ENCODE results near the gene TERB2.
A peak's percentile ranks its signal among the peaks of the same experiment; 100 is the strongest.
"Not testable (repeated sequence)": the region's sequence is repeated elsewhere in the genome, so short reads cannot be mapped to it uniquely, and the experiment has no call there.

The TERB2 gene

DNA sequence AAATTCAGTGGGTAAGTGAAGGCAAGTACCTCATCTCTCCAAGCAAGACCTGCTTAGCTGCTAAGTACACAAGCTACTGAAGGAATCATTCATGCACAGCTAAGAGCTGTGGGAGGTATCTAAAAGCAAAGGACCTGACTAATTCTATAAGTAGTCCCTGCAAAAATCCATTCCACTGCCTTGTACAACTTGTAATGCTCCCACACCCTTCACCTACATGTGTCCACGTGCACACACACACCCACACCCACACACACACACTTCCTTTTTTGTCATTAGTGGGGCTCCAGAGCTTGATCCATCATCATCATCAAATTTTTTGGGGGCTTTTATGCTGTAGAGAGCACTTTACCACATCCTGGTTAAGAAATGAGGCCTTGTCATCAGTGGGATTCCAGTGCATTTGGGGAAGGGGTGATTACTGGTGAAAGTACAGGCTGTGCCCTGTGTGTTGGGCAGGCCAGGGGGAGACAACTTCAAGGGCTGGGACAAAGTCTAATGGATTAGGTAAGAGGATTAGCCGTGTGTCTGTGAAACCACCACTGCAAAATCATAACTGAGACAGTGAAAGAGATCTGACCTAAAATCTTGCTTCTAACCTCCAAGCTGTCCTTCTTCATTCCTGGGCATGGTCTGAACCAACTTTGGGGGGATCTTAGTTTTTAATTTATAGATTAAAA lies 47.4 kb downstream of the TERB2 start:
- DNase-seq = not testable (repeated sequence)

- not testable (repeated sequence) for DNase-seq
Observed at GRCh38 chr15:45004590-45005175, 48.2 kb downstream of the TERB2 start.

DNA sequence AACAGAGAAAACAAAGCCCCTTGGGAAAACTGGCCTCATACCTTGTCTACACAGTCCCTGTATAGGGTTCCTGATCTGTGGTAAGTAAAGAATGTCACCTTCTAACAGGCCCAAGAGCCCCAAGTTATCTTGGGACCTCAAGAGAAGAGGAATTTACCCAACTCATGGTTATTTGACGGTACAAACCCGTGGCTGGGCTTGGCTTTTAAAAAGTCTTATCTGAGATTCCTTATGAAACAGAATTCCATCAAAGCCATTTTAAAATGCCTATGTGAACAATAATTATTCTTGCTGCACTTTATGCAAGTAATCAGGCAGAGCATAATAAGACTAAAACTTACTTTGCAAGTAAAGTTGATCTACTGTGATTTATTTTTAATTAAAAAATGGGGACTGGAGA lies 52.6 kb downstream of the TERB2 start:
- DNase-seq = no peak

DNA sequence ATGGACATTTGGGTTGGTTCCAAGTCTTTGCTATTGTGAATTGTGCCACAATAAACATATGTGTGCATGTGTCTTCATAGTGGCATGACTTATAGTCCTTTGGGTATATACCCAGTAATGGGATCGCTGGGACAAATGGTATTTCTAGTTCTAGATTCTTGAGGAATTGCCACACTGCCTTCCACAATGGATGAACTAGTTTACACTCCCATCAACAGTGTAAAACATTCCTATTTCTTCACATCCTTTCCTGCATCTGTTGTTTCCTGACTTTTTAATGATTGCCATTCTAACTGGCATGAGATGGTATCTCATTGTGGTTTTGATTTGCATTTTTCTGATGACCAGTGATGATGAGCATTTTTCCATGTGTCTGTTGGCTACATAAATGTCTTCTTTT lies 58.6 kb downstream of the TERB2 start:
- DNase-seq = not testable (repeated sequence)

DNA sequence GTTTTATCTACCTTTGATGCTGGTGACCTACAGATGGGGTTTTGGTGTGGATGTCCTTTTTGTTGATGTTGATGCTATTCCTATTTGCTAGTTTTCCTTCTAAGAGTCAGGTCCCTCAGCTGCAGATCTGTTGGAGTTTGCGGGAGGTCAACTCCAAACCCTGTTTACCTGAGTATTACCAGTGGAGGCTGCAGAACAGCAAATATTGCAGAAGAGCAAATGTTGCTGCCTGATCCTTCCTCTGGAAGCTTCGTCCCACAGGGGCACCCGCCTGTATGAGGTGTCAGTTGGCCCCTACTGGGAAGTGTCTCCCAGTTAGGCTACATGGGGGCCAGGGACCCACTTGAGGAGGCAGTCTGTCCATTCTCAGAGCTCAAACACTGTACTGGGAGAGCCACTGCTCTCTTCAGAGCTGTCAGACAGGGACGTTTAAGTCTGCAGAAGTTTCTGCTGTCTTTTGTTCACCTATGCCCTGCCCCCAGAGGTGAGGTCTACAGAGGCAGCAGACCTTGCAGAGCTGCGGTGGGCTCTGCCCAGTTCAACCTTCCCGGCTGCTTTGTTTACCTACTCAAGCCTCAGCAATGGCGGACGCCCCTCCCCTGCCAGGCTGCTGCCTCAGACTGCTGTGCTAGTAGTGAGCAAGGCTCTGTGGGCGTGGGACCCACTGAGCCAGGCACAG lies 63.9 kb downstream of the TERB2 start:
- not testable (repeated sequence) for DNase-seq

GRCh38 chr15:45020901-45021259 lies 64.4 kb downstream of the TERB2 start:
- DNase-seq = not testable (repeated sequence)

GRCh38 chr15:45021348-45021747 lies 64.9 kb downstream of the TERB2 start:
- no peak for DNase-seq

DNA sequence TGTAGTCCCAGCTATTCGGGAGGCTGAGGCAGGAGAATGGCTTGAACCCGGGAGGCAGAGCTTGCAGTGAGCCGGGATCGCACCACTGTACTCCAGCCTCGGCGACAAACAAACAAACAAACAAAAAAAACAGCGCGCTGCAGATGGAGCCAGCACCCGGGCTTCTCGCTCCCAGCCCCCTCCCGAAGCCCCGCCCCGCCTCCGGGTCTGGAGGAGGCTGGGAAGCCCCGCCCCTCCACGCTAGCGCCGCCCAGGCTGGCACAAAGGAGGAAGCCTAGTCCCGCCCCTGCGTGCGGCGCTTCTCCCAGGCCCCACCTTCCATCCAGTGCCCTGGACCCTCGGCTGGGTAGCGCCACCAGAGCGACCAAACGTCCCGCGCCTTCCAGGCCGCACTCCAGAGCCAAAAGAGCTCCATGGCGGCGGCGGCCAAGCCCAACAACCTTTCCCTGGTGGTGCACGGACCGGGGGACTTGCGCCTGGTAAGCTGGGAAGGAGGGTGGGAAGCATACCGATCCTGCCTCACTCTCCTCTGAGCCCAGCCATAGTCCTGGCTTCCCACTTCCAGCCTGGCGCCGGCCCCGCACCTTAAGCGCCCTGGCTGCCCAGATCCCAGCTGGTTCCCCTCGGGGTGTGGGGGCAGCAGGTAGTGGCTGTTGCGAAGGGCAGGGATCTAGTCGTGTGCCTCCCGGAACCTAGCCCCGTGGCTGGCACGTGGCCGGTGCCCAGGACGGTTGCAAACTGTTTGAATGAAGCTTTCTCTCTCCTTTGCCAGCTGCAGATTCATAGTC lies 66.6 kb downstream of the TERB2 start, which contains the start of gene SORD:
Gene SORD, plus strand, starts transcription at position 325 of the 788 bp plus-strand sequence. Its CDS starts 89 bp downstream, at position 414.
- peak; percentile 37 for DNase-seq

- DNase-seq = no peak
Observed at GRCh38 chr15:45023659-45024225, 67.3 kb downstream of the TERB2 start.

GRCh38 chr15:45024649-45025048 lies 68.2 kb downstream of the TERB2 start:
- DNase-seq = not testable (repeated sequence)

- not testable (repeated sequence) for DNase-seq
Observed at GRCh38 chr15:45025627-45026026, 69.1 kb downstream of the TERB2 start.

DNA sequence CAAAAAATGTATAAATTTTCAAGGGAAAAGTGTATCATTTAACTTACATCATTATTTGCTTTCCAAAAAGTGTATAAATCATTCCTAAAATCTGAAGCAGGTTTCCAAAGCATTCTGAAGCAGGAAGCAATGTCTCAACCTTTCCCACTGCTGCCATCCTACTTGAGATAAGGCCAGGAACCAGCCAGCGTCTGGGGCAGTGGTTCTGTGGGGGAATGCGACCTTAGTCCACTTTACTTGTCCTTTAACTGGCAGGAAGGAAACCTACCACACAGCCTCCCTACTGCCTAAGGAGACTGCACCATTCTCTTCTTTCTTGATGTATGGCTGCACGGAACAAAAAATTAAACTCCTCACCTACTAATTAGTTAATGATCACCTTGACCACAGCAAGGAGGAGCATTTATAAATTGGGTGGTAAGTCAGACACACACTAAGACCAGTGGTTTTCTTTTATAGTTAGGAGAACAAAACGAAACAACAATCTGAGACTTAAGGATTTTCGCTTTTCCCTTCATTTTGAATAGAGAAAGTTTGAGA lies 70.2 kb downstream of the TERB2 start:
- no peak for DNase-seq

DNA sequence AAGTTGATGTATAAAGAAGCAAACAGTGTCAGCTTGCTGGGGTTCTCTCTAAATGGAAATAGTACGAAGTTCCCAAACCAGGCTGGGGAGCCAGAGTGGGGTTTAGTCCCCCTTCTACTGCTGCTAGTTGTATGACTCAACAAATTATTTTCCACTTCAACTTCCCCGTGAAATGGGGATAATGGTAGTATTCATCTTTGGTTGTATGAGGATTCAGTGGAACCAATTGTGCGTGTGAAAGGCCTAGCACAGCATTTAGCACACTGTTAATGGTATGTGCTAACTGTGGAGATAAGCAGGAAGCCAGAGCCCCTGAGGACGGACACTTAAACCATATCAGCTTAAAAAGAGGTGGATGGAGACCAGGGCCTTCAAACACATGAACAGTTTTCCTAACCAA lies 70.7 kb downstream of the TERB2 start:
- no peak for DNase-seq
